AG04450 (cell line): Measurements from ENCODE around the gene CEP97. TPM values are rescaled to one million over a fixed set of nuclear protein-coding genes. Genes with fewer than 3 reads are reported as not detected.
A peak's percentile ranks its signal among the peaks of the same experiment; 100 is the strongest.
"Not testable (repeated sequence)": the region's sequence is repeated elsewhere in the genome, so short reads cannot be mapped to it uniquely, and the experiment has no call there.

Experiments
- CTCF ChIA-PET: fragments of 300-600, 350-600 bp; formaldehyde crosslinking; extraction: SDS; loops from one replicate; lab custom pipeline; 2022; ENCODE audit warnings: antibody characterized with exemption, inconsistent platforms; lab: Charles Lee
- POLR2A ChIA-PET: fragments of 350-600 bp; formaldehyde crosslinking; extraction: SDS; loops from one replicate; lab custom pipeline; 2021; ENCODE audit warnings: antibody characterized with exemption, inconsistent platforms; lab: Yijun Ruan, JAX
- DNase-seq: peaks from one replicate; pipeline ENCODE4 v3.0.0-alpha.2; 2011; ENCODE audit warnings: low read depth, low spot score
- H3K27ac ChIP-seq: one replicate; pipeline ENCODE4 v1.5.1; 2012; ENCODE audit warnings: low read depth, low read length, control low read depth
- H3K27me3 ChIP-seq: one replicate; pipeline ENCODE4 v1.6.0; 2012; ENCODE audit warnings: low read length; ENCODE audit not compliant: control insufficient read depth, insufficient read depth
- H3K4me3 ChIP-seq: 2 replicates; pipeline ENCODE4 v1.5.1; 2011; ENCODE audit warnings: mild to moderate bottlenecking, low read depth, low read length, control low read depth
- H3K9me3 ChIP-seq: 2 replicates; pipeline ENCODE4 v1.5.1; 2012; ENCODE audit warnings: low read length; ENCODE audit not compliant: control insufficient read depth, insufficient read depth
- CTCF ChIP-seq: IDR thresholded peaks from 2 replicates; pipeline ENCODE4 v1.5.1; 2011; ENCODE audit warnings: low read depth, low read length, control low read depth, inconsistent platforms
- polyA plus RNA-seq: library from polyadenylated mRNA; depleted of rRNA; stranded (reverse); fragments of >200 nt; gene quantifications from 2 replicates; pipeline ENCODE4 v1.2.3, GENCODE V29; 2011

CEP97 gene
- polyA plus RNA-seq, 1 experiment = 2.4 TPM

DNA sequence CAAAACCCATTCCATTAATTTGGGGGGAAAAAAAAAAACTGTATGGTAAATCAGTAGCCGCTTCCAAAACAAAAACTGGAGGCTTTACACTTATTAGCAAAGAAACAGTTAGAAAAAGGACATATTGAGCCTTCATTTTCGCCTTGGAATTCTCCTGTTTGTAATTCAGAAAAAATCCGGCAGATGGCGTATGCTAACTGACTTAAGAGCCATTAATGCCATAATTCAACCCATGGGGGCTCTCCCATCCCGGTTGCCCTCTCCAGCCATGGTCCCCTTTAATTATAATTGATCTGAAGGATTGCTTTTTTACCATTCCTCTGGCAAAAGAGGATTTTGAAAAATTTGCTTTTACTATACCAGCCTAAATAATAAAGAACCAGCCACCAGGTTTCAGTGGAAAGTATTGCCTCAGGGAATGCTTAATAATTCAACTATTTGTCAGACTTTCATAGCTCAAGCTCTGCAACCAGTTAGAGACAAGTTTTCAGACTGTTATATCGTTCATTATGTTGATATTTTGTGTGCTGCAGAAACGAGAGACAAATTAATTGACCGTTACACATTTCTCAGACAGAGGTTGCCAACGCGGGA is 28.5 kb upstream of the CEP97 start:
- POLR2A ChIA-PET = no interaction called here
- CTCF ChIA-PET = interaction anchor here (0.6 to 1.6 kb wide), 5 partner anchors 10 to 169 kb away, joined by 3 to 8 read pairs (median 3); partner anchors contain the start of gene RPL24
- H3K4me3 ChIP-seq = no peak overlapping the region
- no peak for DNase-seq
- TF ChIP-seq CTCF = peak; percentile 54
- no peaks in the 10 kb centered on the region for H3K9me3 ChIP-seq
- no peak overlapping the region for H3K27ac ChIP-seq
- H3K27me3 ChIP-seq = no peaks in the 10 kb centered on the region

DNA sequence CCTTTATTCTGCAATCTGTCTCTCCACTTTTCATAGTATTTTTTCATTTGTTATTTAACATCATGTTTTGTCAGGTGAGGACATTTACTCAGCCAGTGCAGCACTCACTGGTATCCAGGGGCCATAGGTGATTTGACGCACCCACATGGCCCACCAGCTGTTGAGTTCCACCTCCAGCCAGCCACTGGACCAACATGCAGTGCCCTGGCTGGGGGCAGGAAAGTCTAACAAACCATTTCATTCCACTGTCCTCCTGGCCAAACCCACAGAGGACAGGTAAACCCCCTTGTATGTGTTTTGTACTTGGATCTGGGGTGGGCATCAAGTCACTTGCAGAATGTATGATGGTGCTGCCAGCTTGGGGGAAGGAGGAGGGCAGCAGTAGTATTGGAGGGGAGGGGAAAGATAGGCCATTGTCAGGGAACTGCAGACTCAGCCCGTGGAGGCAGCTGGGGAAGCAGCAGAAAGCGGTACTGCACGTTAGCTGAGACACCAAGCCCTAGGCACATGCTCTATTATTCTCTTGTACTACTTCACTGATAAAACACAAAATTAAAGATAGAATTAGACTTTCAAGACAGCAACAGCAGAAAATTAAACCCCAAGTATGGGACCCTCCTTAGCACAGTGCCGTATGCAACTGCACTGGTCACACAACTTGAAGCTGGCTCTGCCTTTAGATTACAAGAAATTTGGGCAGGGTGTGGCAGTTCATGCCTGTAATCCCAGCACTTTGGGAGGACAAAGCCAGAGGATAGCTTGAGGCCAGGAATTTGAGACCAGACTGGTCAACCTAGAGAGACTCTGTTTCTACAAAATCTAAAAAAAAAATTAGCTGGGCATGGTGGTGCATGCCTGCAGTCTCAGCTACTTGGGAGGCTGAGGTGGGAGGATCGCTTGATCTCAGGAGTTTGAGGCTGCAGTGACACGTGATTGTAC is 22.4 kb upstream of the CEP97 start:
- ChIA-PET POLR2A (no interaction called here), CTCF (no interaction called here)
- TF ChIP-seq CTCF = no peak

GRCh38 chr3:101702726-101703125 is 21.7 kb upstream of the CEP97 start:
- no peak for DNase-seq
- CTCF ChIA-PET = no interaction called here
- H3K4me3 ChIP-seq = no peak overlapping the region
- no peaks in the 10 kb centered on the region for H3K9me3 ChIP-seq
- H3K27ac ChIP-seq = no peak overlapping the region
- no peaks in the 10 kb centered on the region for H3K27me3 ChIP-seq
- no peak for TF ChIP-seq CTCF
- POLR2A ChIA-PET = no interaction called here

More for the DNA sequence above, 22.4 kb upstream of the CEP97 start:
- no peaks in the 10 kb centered on the region for H3K9me3 ChIP-seq
- H3K4me3 ChIP-seq = no peak overlapping the region
- H3K27me3 ChIP-seq = no peaks in the 10 kb centered on the region
- no peak overlapping the region for H3K27ac ChIP-seq
- no peak for DNase-seq

DNA sequence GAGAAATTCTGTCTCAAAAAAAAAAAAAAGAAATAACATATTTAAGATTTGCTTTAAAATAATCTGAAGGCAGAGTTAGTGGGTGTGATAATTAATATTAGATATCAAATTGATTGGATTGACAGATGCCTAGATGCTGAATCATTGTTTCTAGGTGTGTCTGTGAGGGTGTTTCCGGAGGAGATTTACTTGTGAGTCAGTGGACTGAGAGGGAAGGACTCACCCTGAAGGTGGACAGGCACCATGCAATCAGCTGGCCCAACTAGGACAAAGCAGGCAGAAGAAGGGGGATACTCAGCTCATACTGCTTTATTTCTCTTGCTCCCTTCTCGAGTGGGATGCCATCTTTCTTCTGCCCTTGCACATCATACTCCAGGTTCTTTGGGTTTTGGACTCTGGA is 21.2 kb upstream of the CEP97 start:
- no peaks in the 10 kb centered on the region for H3K27me3 ChIP-seq
- POLR2A ChIA-PET = no interaction called here
- DNase-seq = no peak
- no peak overlapping the region for H3K27ac ChIP-seq
- CTCF ChIA-PET = no interaction called here
- TF ChIP-seq CTCF = no peak
- H3K4me3 ChIP-seq = no peak overlapping the region
- no peaks in the 10 kb centered on the region for H3K9me3 ChIP-seq

DNA sequence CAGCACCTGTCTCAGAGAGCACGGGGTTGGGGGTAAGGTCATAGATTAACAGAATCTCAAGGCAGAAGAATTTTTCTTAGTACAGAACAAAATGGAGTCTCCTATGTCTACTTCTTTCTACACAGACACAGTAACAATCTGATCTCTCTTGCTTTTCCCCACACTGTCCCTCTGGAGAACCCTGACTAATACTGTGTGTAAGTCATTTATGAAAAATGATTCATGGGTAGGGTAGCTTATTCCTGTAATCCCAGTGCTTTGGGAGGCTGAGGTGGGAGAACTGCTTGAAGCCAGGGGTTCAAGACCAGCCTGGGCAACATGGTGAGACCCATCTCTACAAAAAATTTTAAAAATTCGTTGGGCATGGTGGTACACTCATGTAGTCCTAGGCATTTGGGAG is 19.8 kb upstream of the CEP97 start:
- H3K4me3 ChIP-seq, H3K9me3 ChIP-seq, H3K27me3 ChIP-seq, H3K27ac ChIP-seq, DNase-seq: not testable (repeated sequence)
- CTCF ChIA-PET = interaction anchor here (0.6 kb wide), 1 partner anchor 1873 kb away, joined by 3 read pairs; no protein-coding TSS in a partner anchor
- POLR2A ChIA-PET = interaction anchor here (0.5 kb wide), 1 partner anchor 15 kb away, joined by 6 read pairs; no protein-coding TSS in a partner anchor
